Stimulated activated naive CD4-positive, alpha-beta T cell (primary cell): Measurements from ENCODE around the gene MAGI2.
"Not testable (repeated sequence)": the region's sequence is repeated elsewhere in the genome, so short reads cannot be mapped to it uniquely, and the experiment has no call there.

ENCODE experiments used
- DNase-seq, 6 experiments: peaks; one replicate each; lab custom pipeline; 2025; lab: John Stamatoyannopoulos, UW

The MAGI2 gene

GRCh38 chr7:78642751-78643150, 810.7 kb downstream of the MAGI2 start:
- no peak for DNase-seq

GRCh38 chr7:78638364-78638763, 815.1 kb downstream of the MAGI2 start:
- no peak for DNase-seq

GRCh38 chr7:78636727-78637126, 816.7 kb downstream of the MAGI2 start:
- DNase-seq: no peak

- no peak for DNase-seq
Observed at GRCh38 chr7:78635026-78635793, 818.3 kb downstream of the MAGI2 start.

GRCh38 chr7:78634093-78634492, 819.4 kb downstream of the MAGI2 start:
- no peak for DNase-seq

- no peak for DNase-seq
Observed at GRCh38 chr7:78620920-78621319, 832.5 kb downstream of the MAGI2 start.

- no peak for DNase-seq
Observed at GRCh38 chr7:78616539-78616938, 836.9 kb downstream of the MAGI2 start.

- DNase-seq: no peak
Observed at GRCh38 chr7:78609281-78609680, 844.2 kb downstream of the MAGI2 start.

- DNase-seq: no peak
Observed at GRCh38 chr7:78607099-78607498, 846.4 kb downstream of the MAGI2 start.

- DNase-seq: no peak
Observed at GRCh38 chr7:78605119-78605518, 848.3 kb downstream of the MAGI2 start.

- DNase-seq: no peak
Observed at GRCh38 chr7:78601728-78602127, 851.7 kb downstream of the MAGI2 start.

- DNase-seq: no peak
Observed at GRCh38 chr7:78594156-78594555, 859.3 kb downstream of the MAGI2 start.

- DNase-seq: no peak
Observed at GRCh38 chr7:78588393-78588792, 865.1 kb downstream of the MAGI2 start.

GRCh38 chr7:78587443-78588044, 865.9 kb downstream of the MAGI2 start:
- no peak for DNase-seq

GRCh38 chr7:78585980-78586379, 867.5 kb downstream of the MAGI2 start:
- no peak for DNase-seq

GRCh38 chr7:78578686-78579085, 874.8 kb downstream of the MAGI2 start:
- DNase-seq: no peak

- DNase-seq: not testable (repeated sequence)
Observed at GRCh38 chr7:78577174-78577952, 876.1 kb downstream of the MAGI2 start.

- DNase-seq: no peak
Observed at GRCh38 chr7:78576236-78576635, 877.2 kb downstream of the MAGI2 start.

- DNase-seq: no peak
Observed at GRCh38 chr7:78571292-78571691, 882.2 kb downstream of the MAGI2 start.

GRCh38 chr7:78568690-78569089, 884.8 kb downstream of the MAGI2 start:
- no peak for DNase-seq

- no peak for DNase-seq
Observed at GRCh38 chr7:78567836-78568235, 885.6 kb downstream of the MAGI2 start.

- DNase-seq: no peak
Observed at GRCh38 chr7:78565784-78566183, 887.7 kb downstream of the MAGI2 start.

- no peak for DNase-seq
Observed at GRCh38 chr7:78563191-78563590, 890.3 kb downstream of the MAGI2 start.
